ENCODE measurements around the gene GALNT9.
"Not testable (repeated sequence)": the region's sequence is repeated elsewhere in the genome, so short reads cannot be mapped to it uniquely, and the experiment has no call there.

GALNT9 gene

DNA sequence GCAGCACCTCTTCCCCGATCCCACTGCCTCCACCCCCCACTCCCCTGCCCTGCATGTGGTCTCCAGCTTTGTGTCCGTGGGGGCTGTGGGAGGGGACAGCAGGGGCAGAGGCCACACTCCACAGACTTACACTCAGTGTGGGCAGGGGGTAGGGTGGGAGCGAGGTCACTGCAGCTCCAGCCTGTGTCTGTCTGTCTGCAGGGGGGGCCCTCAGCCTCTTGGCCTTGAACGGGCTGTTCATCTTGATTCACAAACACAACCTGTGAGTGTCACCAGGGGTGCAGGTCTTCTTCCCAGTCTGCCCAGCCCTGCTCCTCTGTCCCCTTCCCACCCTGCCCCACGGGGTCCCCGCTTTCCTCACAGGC is 178.6 kb downstream of the GALNT9 start:
- Mint-ChIP-seq H3K36me3 (ENCODE audit: insufficient read depth) (peaks cover 36% of the 10 kb centered on the region), H3K4me1 (ENCODE audit: low read depth in 2 of 2) (peaks cover 8% of the 10 kb centered on the region in 2 donors), H3K4me3 (no peak overlapping the region), H3K9me3 (no peaks in the 10 kb centered on the region), H3K27ac (no peak overlapping the region), H3K27me3 (no peaks in the 10 kb centered on the region)
- DNase-seq (no peak), ATAC-seq (replicated peaks) (no peak)

DNA sequence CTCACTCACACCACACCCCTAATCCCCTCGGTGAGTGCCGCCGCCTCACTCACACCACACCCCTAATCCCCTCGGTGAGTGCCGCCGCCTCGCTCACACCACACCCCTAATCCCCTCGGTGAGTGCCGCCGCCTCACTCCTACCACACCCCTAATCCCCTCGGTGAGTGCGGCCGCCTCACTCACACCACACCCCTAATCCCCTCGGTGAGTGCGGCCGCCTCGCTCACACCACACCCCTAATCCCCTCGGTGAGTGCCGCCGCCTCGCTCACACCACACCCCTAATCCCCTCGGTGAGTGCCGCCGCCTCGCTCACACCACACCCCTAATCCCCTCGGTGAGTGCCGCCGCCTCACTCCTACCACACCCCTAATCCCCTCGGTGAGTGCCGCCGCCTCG is 179.9 kb downstream of the GALNT9 start:
- not testable (repeated sequence) for H3K9me3 Mint-ChIP-seq; H3K27ac Mint-ChIP-seq; ATAC-seq (replicated peaks); H3K4me3 Mint-ChIP-seq; DNase-seq; H3K27me3 Mint-ChIP-seq
- Mint-ChIP-seq H3K4me1 (ENCODE audit: low read depth in 2 of 2) (peaks cover 18% of the 10 kb centered on the region in 2 donors), H3K36me3 (ENCODE audit: insufficient read depth) (peaks cover 45% of the 10 kb centered on the region)

DNA sequence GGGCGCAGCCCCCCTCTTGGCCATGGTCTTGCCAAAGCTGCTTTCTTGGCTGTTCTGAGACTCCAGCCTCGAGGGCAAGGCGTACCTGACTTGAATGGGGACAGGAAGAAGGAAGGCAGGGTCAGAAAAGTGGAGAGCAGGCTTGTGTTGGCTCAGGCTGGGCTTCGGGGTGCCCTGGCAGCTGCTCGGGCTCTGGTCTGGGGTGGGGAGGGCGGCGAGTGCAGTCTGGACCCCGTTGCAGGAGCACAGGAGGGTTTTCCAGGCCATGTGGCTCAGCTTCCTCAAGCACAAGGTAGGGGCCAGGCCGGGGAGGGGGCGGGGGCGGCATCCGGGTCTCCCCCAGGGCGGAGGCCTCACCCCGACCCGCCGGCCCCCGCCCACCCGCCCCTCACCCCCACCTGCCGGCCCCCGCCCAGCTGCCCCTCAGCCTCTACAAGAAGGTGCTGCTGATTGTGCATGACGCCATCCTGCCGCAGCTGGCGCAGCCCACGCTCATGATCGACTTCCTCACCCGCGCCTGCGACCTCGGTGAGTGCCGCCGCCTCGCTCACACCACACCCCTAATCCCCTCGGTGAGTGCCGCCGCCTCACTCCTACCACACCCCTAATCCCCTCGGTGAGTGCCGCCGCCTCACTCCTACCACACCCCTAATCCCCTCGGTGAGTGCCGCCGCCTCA is 180.9 kb downstream of the GALNT9 start:
- H3K4me3 Mint-ChIP-seq = no peak overlapping the region
- H3K27ac Mint-ChIP-seq = peak overlapping the region in 1 of 2 donors; percentile 73
- peaks cover 17 to 18% of the 10 kb centered on the region in 2 donors for H3K4me1 Mint-ChIP-seq (ENCODE audit: low read depth in 2 of 2)
- H3K27me3 Mint-ChIP-seq = no peaks in the 10 kb centered on the region
- no peaks in the 10 kb centered on the region for H3K9me3 Mint-ChIP-seq
- no peak for DNase-seq
- H3K36me3 Mint-ChIP-seq (ENCODE audit: insufficient read depth) = peaks cover 43% of the 10 kb centered on the region
- no peak for ATAC-seq (replicated peaks)

DNA sequence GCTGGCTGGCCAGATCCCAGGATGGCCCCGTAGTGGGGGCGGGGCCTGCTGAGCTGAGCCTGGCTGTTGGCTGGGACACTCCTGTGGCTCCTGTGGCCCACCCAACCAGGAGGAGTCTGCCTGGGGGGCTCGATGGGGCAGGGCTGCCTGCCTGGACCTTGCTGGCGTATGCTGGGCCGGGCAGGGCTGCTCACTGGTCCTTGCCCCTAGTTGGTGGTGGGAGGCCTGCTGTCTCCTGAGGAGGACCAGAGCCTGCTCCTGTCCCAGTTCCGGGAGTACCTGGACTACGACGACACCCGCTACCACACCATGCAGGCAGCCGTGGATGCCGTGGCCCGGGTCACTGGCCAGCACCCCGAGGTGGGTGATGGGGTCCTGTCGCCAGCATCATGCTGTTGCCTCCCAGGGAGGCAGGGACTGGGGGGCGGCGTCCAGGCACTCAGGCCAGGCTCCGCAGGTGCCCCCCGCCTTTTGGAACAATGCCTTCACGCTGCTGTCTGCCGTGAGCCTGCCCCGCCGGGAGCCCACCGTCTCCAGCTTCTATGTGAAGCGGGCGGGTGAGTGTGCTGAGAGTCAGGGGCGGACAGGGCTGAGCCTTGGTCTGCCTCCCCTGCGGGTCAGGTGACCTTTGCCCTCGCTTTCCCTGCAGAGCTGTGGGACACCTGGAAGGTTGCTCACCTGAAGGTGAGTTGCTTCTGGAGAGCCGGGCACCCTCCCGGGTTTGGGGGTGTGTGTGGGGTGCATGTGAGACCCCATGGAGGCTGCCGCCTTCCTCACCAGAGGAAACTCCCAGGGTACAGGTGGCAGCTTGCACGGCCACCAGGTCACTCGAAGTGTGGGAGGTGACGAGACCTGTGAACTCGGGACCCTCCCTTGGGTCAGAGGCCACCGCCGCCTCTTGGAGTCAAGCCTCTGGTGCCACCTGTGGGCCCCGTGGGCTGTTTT is 181.7 kb downstream of the GALNT9 start:
- Mint-ChIP-seq H3K4me1 (ENCODE audit: low read depth in 2 of 2) (peaks cover 20 to 22% of the 10 kb centered on the region in 2 donors), H3K27ac (peak overlapping the region in 1 of 2 donors; percentile 73), H3K9me3 (no peaks in the 10 kb centered on the region), H3K36me3 (ENCODE audit: insufficient read depth) (peaks cover 43% of the 10 kb centered on the region), H3K4me3 (no peak overlapping the region), H3K27me3 (no peaks in the 10 kb centered on the region)
- no peak for ATAC-seq (replicated peaks)
- DNase-seq = no peak

DNA sequence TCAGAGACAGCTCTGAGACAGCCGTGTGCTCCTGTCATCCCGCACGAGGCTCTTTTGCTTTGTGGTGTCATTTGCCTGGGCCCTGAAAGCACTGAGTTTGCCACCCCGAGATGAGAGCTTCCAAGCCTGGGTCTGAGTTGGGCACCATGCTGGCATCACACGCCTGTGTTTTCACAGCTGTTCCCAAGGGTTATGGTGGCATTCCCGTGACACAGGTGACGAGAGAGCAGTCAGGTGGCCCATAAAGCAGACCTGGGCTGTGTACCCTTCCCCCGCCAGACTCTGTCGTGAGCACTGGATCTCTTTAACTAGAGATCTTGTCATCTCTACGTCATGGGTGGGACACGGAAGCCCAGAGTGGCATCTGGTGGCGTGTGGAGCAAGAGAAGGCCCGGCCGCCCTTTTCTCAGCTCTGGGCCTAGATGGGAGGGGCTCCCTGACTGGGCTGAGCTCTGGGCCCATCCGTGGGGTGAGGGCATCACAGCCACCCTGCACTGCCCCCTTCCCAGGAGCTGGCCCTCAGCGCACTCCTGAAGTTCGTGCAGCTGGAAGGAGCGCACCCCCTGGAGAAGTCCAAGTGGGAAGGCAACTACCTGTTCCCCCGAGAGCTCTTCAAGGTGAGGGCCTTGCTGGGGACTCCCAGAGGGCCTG is 182.5 kb downstream of the GALNT9 start:
- peak overlapping the region in 1 of 2 donors; percentile 97 for H3K4me3 Mint-ChIP-seq
- ATAC-seq (replicated peaks) (no peak), DNase-seq (no peak)
- peaks cover 44% of the 10 kb centered on the region for H3K36me3 Mint-ChIP-seq (ENCODE audit: insufficient read depth)
- no peaks in the 10 kb centered on the region for H3K9me3 Mint-ChIP-seq
- peak overlapping the region; percentile 82 to 99 for H3K27ac Mint-ChIP-seq
- H3K4me1 Mint-ChIP-seq (ENCODE audit: low read depth in 2 of 2) = peaks cover 20 to 22% of the 10 kb centered on the region in 2 donors
- no peaks in the 10 kb centered on the region for H3K27me3 Mint-ChIP-seq
